Astrocyte (in vitro differentiated cells and primary cell): ENCODE data around the gene IL18RAP. TPM values are rescaled to one million over a fixed set of nuclear protein-coding genes. Genes with fewer than 3 reads are reported as not detected.

ENCODE experiments used
- DNase-seq: peaks from one replicate; pipeline ENCODE4 v3.0.0-alpha.2; 2010; ENCODE audit warnings: low read depth
- FAIRE-seq: peaks from 2 replicates; lab custom pipeline; 2011; peaks lifted over from hg19 to GRCh38; lab: Jason Lieb, UNC
- H2AFZ ChIP-seq: 2 replicates; pipeline ENCODE4 v1.6.0; 2012; ENCODE audit warnings: low read depth, low read length, inconsistent platforms
- H3K27ac ChIP-seq: 2 replicates; pipeline ENCODE4 v1.5.1; 2011; ENCODE audit warnings: low read depth, low read length, inconsistent platforms
- H3K27me3 ChIP-seq: 2 replicates; pipeline ENCODE4 v1.6.0; 2011; ENCODE audit warnings: low read length, inconsistent platforms; ENCODE audit not compliant: insufficient read depth
- H3K36me3 ChIP-seq: 2 replicates; pipeline ENCODE4 v1.5.1; 2011; ENCODE audit warnings: low read length, inconsistent platforms; ENCODE audit not compliant: insufficient read depth
- H3K4me1 ChIP-seq: 2 replicates; pipeline ENCODE4 v1.5.1; 2011; ENCODE audit warnings: low read length, inconsistent platforms; ENCODE audit not compliant: insufficient read depth
- H3K4me2 ChIP-seq: 2 replicates; pipeline ENCODE4 v1.6.0; 2012; ENCODE audit warnings: low read length, inconsistent platforms
- H3K4me3 ChIP-seq: 2 replicates; pipeline ENCODE4 v1.5.1; 2011; ENCODE audit warnings: low read depth, mild to moderate bottlenecking, low read length, inconsistent platforms; ENCODE audit not compliant: insufficient read depth
- H3K79me2 ChIP-seq: 2 replicates; pipeline ENCODE4 v1.6.0; 2012; ENCODE audit warnings: mild to moderate bottlenecking, low read length, inconsistent platforms; ENCODE audit not compliant: insufficient read depth
- H3K9ac ChIP-seq: 2 replicates; pipeline ENCODE4 v1.6.0; 2012; ENCODE audit warnings: mild to moderate bottlenecking, low read length, inconsistent platforms
- H3K9me3 ChIP-seq: 2 replicates; pipeline ENCODE4 v1.5.1; 2012; ENCODE audit warnings: low read depth, mild to moderate bottlenecking, low read length, inconsistent platforms; ENCODE audit not compliant: insufficient read depth
- H4K20me1 ChIP-seq: 2 replicates; pipeline ENCODE4 v1.6.0; 2012; ENCODE audit warnings: low read length, inconsistent platforms; ENCODE audit not compliant: insufficient read depth
- H3K27ac Mint-ChIP-seq: one replicate; pipeline ENCODE4 v1.8.0; 2021; ENCODE audit warnings: mild to moderate bottlenecking, mixed read lengths; ENCODE audit not compliant: unreplicated experiment
- H3K27me3 Mint-ChIP-seq: one replicate; pipeline ENCODE4 v1.8.0; 2021; ENCODE audit warnings: low read depth, mixed read lengths; ENCODE audit not compliant: unreplicated experiment
- H3K36me3 Mint-ChIP-seq: one replicate; pipeline ENCODE4 v1.8.0; 2021; ENCODE audit warnings: low read depth, mixed read lengths; ENCODE audit not compliant: unreplicated experiment
- H3K4me1 Mint-ChIP-seq: one replicate; pipeline ENCODE4 v1.8.0; 2021; ENCODE audit warnings: low read depth, mixed read lengths; ENCODE audit not compliant: unreplicated experiment
- H3K4me3 Mint-ChIP-seq: one replicate; pipeline ENCODE4 v1.8.0; 2021; ENCODE audit warnings: mild to moderate bottlenecking, moderate library complexity, mixed read lengths; ENCODE audit not compliant: unreplicated experiment
- H3K9me3 Mint-ChIP-seq: one replicate; pipeline ENCODE4 v1.8.0; 2021; ENCODE audit warnings: mild to moderate bottlenecking, mixed read lengths; ENCODE audit not compliant: unreplicated experiment
- CTCF ChIP-seq: IDR thresholded peaks from 2 replicates; pipeline ENCODE4 v1.5.1; 2011; ENCODE audit warnings: low read depth, mild to moderate bottlenecking, inconsistent platforms, low read length, moderate library complexity; ENCODE audit not compliant: insufficient read depth
- EZH2 ChIP-seq: IDR thresholded peaks from 2 replicates; pipeline ENCODE4 v1.6.1; 2012; ENCODE audit warnings: mild to moderate bottlenecking, low read length, inconsistent platforms; ENCODE audit not compliant: insufficient read depth
- total RNA-seq: library from RNA; stranded (reverse); gene quantifications from 2 replicates; pipeline ENCODE4 v1.2.1, GENCODE V29; 2021

Gene IL18RAP
- total RNA-seq, 1 donor from 2014 or later, result not detected

- H3K27me3 ChIP-seq, result peaks cover 6% of the 10 kb centered on the region
- no peaks in the 10 kb centered on the region for H3K4me1 ChIP-seq
- H3K4me2 ChIP-seq, result no peak overlapping the region
- no peak for DNase-seq
- H2AFZ ChIP-seq, result no peak overlapping the region
- H3K9me3 ChIP-seq, result no peaks in the 10 kb centered on the region
- Mint-ChIP-seq H3K4me3 (no peak overlapping the region), H3K27me3 (peaks cover 3% of the 10 kb centered on the region), H3K27ac (no peak overlapping the region), H3K4me1 (no peaks in the 10 kb centered on the region), H3K9me3 (peaks cover 8% of the 10 kb centered on the region), H3K36me3 (no peaks in the 10 kb centered on the region)
- no peaks in the 10 kb centered on the region for H3K36me3 ChIP-seq
- H3K27ac ChIP-seq, result no peak overlapping the region
- H3K79me2 ChIP-seq, result no peaks in the 10 kb centered on the region
- no peak for FAIRE-seq
- no peak overlapping the region for H3K9ac ChIP-seq
- H4K20me1 ChIP-seq, result no peaks in the 10 kb centered on the region
- TF ChIP-seq EZH2, result no peak
- no peak for TF ChIP-seq CTCF
- no peak overlapping the region for H3K4me3 ChIP-seq
Observed at GRCh38 chr2:102470168-102470567, 47.2 kb downstream of the IL18RAP start.

GRCh38 chr2:102473020-102473419 lies 50.1 kb downstream of the IL18RAP start, which contains the start of gene SLC9A4:
TSS of gene SLC9A4 (plus strand) at chr2:102473226. CDS start at chr2:102473760, 534 bp downstream.
- no peak within 1 kb of the TSS for H2AFZ ChIP-seq
- no peak within 1 kb of the TSS for H3K27ac Mint-ChIP-seq

More at GRCh38 chr2:102473020-102473419, 50.1 kb downstream of the IL18RAP start, which contains the start of gene SLC9A4:
- TF ChIP-seq CTCF (peak; percentile 94), EZH2 (no peak)
- no peaks in the 10 kb centered on the region for H3K79me2 ChIP-seq
- DNase-seq (peak; percentile 9), FAIRE-seq (peak; percentile 58)
- H3K9me3 Mint-ChIP-seq, result peaks cover 8% of the 10 kb centered on the region
- no peaks in the 10 kb centered on the region for H4K20me1 ChIP-seq
- no peaks in the 10 kb centered on the region for H3K36me3 Mint-ChIP-seq
- no peaks in the 10 kb centered on the region for H3K9me3 ChIP-seq
- no peak within 1 kb of the TSS for H3K9ac ChIP-seq
- H3K4me1 Mint-ChIP-seq, result no peaks in the 10 kb centered on the region
- H3K4me1 ChIP-seq, result no peaks in the 10 kb centered on the region
- H3K4me3 ChIP-seq, result no peak within 1 kb of the TSS
- no peaks in the 10 kb centered on the region for H3K36me3 ChIP-seq
- H3K4me2 ChIP-seq, result no peak within 1 kb of the TSS
- no peak within 1 kb of the TSS for H3K27ac ChIP-seq
- peaks cover 7% of the 10 kb centered on the region for H3K27me3 Mint-ChIP-seq
- H3K27me3 ChIP-seq, result peaks cover 3% of the 10 kb centered on the region
- no peak within 1 kb of the TSS for H3K4me3 Mint-ChIP-seq
